ENCODE results near the gene BEAN1.

The BEAN1 gene

GRCh38 chr16:66399031-66399430 lies 28.1 kb upstream of the BEAN1 start:
- no peak overlapping the region for H3K27ac ChIP-seq
- no peak for TF ChIP-seq CTCF (conservative IDR thresholded peaks at IDR 0.05)

GRCh38 chr16:66399930-66400329 lies 27.2 kb upstream of the BEAN1 start:
- TF ChIP-seq CTCF (conservative IDR thresholded peaks at IDR 0.05): no peak
- H3K27ac ChIP-seq: no peak overlapping the region

- no peak overlapping the region for H3K27ac ChIP-seq
- TF ChIP-seq CTCF (conservative IDR thresholded peaks at IDR 0.05): no peak
Measured at GRCh38 chr16:66400503-66401380, 26.4 kb upstream of the BEAN1 start.

GRCh38 chr16:66401610-66402009 lies 25.5 kb upstream of the BEAN1 start:
- no peak for TF ChIP-seq CTCF (conservative IDR thresholded peaks at IDR 0.05)
- H3K27ac ChIP-seq: no peak overlapping the region

GRCh38 chr16:66402166-66402565 lies 24.9 kb upstream of the BEAN1 start:
- TF ChIP-seq CTCF (conservative IDR thresholded peaks at IDR 0.05): no peak
- no peak overlapping the region for H3K27ac ChIP-seq

- no peak for TF ChIP-seq CTCF (conservative IDR thresholded peaks at IDR 0.05)
- no peak overlapping the region for H3K27ac ChIP-seq
Measured at GRCh38 chr16:66402591-66403230, 24.4 kb upstream of the BEAN1 start.

- no peak for TF ChIP-seq CTCF (conservative IDR thresholded peaks at IDR 0.05)
- no peak overlapping the region for H3K27ac ChIP-seq
Measured at GRCh38 chr16:66403531-66404145, 23.5 kb upstream of the BEAN1 start.
